ENCODE measurements around the gene GJB4. TPM values are rescaled to one million over a fixed set of nuclear protein-coding genes. Genes with fewer than 3 reads are reported as not detected.

The GJB4 gene
- total RNA-seq, 2 donors from 2014 or later: 1.3 to 2.4 TPM

DNA sequence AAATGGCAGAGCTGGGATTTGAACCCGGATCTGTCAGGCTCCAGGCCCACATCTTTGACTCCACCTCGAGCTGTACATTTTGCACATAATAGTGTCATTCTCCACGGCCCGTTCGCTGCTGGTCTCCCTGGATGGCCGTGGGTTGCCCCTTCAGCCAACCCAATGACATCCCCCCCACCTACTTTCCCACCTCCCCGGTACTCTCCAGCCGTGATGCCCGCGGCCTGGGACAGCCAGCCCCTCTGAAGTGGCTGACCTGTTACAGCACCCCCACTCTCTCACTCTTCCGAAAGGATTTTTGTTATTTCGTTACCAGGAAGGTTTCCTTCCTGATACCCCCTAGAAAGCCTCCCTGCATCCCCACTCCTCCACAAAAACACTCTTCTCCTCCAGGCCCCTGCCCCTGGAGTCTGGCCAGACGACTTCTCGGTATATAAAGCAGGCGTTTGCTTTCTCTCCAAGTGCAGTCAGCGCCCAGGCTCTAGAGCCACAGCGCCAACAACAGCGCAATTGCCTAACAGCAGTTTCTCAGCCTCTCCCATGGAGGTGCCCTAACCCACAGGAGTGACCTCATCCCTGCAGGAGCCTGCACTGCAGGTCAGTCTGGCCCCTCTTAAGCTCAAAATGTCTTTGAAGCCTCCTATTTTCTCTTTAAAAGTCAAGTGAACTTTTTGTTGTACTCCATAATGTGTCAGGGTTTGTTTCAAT, 19.2 kb upstream of the GJB4 start:
- H3K27ac ChIP-seq: no peak overlapping the region
- H3K27me3 ChIP-seq (replicated peaks; ENCODE audit: insufficient read depth): no peaks in the 10 kb centered on the region
- H3K4me3 ChIP-seq: no peak overlapping the region
- no peaks in the 10 kb centered on the region for H3K9me3 ChIP-seq
- H3K36me3 ChIP-seq: no peaks in the 10 kb centered on the region
- intact Hi-C loops (cut with DNase I): no loop called here
- WGBS: 55% methylated on average over 18 of the region's 18 CpGs
- DNase-seq (ENCODE audit: low spot score): no peak
- no peaks in the 10 kb centered on the region for H3K4me1 ChIP-seq (replicated peaks)
- TF ChIP-seq, protein P1, sequence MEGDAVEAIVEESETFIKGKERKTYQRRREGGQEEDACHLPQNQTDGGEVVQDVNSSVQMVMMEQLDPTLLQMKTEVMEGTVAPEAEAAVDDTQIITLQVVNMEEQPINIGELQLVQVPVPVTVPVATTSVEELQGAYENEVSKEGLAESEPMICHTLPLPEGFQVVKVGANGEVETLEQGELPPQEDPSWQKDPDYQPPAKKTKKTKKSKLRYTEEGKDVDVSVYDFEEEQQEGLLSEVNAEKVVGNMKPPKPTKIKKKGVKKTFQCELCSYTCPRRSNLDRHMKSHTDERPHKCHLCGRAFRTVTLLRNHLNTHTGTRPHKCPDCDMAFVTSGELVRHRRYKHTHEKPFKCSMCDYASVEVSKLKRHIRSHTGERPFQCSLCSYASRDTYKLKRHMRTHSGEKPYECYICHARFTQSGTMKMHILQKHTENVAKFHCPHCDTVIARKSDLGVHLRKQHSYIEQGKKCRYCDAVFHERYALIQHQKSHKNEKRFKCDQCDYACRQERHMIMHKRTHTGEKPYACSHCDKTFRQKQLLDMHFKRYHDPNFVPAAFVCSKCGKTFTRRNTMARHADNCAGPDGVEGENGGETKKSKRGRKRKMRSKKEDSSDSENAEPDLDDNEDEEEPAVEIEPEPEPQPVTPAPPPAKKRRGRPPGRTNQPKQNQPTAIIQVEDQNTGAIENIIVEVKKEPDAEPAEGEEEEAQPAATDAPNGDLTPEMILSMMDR (IDR thresholded peaks at IDR 0.05): no peak
- TF ChIP-seq POLR2AphosphoS5 (IDR thresholded peaks at IDR 0.05) (no peak), POLR2A (IDR thresholded peaks at IDR 0.05) (no peak)

DNA sequence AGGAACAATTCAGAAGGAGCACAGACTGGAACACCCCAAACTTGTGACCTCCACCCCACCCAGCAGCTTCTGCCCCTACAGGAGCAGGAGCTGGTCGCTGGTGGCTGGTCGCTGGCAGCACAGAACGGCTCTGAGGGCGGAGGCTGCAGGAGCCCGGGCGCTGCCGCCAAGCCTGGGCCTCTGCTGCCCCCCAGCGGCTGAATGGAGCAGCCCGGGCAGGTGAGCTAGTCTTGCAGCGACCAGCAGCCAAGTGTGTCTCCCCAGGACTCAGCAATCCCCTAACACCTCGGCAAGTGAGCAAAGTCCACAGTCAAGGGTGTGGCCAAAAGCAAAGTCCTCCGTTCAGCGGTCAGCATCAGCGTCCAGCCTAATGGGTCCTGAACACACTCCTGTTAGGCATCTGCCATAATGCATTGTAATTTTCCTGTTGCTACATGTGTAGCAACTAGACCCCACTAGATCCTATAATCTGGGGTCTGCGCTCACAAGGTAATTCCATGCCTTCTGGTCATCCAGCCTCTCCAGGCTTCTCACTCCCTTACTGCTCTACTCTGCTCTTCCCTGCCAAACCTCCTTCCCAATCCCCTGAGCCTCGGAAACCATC, 16.8 kb upstream of the GJB4 start:
- no peaks in the 10 kb centered on the region for H3K36me3 ChIP-seq
- no peak overlapping the region for H3K4me3 ChIP-seq
- H3K27me3 ChIP-seq (replicated peaks; ENCODE audit: insufficient read depth): no peaks in the 10 kb centered on the region
- H3K4me1 ChIP-seq (replicated peaks): no peaks in the 10 kb centered on the region
- intact Hi-C loops (cut with DNase I): loop anchor here (2.0 kb wide), 1 partner anchor 1110 kb away; no protein-coding TSS in a partner anchor
- TF ChIP-seq POLR2AphosphoS5 (IDR thresholded peaks at IDR 0.05) (no peak), POLR2A (IDR thresholded peaks at IDR 0.05) (no peak)
- TF ChIP-seq, protein P1 (IDR thresholded peaks at IDR 0.05): peak; percentile 78 to 89 (median 82)
- H3K27ac ChIP-seq: no peak overlapping the region
- WGBS: 16% methylated on average over 13 of the region's 16 CpGs
- no peaks in the 10 kb centered on the region for H3K9me3 ChIP-seq
- peak; percentile 65 for DNase-seq (ENCODE audit: low spot score)

DNA sequence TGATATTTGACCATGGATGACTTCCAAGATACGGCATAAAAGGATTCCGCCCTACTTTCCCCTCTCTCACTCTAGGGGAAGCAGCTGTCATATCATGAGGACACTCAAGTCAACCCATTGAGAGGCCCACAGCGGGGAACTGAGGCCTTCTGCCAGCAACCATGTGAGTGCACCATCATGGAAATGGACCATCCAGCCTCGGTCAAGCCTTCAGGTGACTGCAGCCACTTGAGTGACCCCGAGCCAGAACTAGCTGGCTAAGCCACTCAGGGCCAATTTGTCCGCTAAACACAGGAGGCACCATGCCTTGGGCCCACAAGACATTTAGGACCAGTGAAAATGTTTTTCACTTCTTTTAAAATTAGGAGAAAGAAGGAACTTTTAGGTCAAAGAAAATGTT, 15.8 kb upstream of the GJB4 start:
- H3K36me3 ChIP-seq: no peaks in the 10 kb centered on the region
- no peak overlapping the region for H3K27ac ChIP-seq
- H3K27me3 ChIP-seq (replicated peaks; ENCODE audit: insufficient read depth): no peaks in the 10 kb centered on the region
- intact Hi-C loops (cut with DNase I): loop anchor here (2.0 kb wide), 1 partner anchor 1111 kb away; no protein-coding TSS in a partner anchor
- 95% methylated on average over 6 of the region's 6 CpGs for WGBS
- no peak for DNase-seq (ENCODE audit: low spot score)
- no peaks in the 10 kb centered on the region for H3K9me3 ChIP-seq
- no peak overlapping the region for H3K4me3 ChIP-seq
- H3K4me1 ChIP-seq (replicated peaks): no peaks in the 10 kb centered on the region
- TF ChIP-seq POLR2AphosphoS5 (IDR thresholded peaks at IDR 0.05): no peak
- TF ChIP-seq, protein P1 (IDR thresholded peaks at IDR 0.05): no peak
- no peak for TF ChIP-seq POLR2A (IDR thresholded peaks at IDR 0.05)

DNA sequence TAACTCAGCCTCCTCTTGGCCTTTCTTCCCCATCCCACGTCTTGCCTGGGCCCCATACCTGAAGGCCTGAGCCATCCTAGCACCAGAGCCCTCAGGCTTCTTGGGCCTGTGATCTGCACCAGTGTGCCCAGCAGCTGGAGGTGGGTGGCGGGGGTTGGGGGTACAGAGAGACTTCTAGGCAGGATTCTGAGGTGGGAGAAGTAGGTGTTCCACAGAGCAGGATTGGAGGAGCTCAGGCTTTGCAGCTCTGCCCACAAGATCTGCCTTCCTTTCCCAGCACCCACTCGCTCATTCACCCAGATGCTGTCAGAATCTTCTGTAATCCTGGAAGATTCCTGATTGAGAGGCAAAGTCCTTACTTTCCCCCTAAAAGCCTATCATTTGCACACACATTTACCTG, 14.7 kb upstream of the GJB4 start:
- Histone ChIP-seq H3K9me3 (no peaks in the 10 kb centered on the region), H3K4me3 (no peak overlapping the region), H3K27me3 (replicated peaks; ENCODE audit: insufficient read depth) (no peaks in the 10 kb centered on the region), H3K36me3 (no peaks in the 10 kb centered on the region), H3K4me1 (replicated peaks) (no peaks in the 10 kb centered on the region), H3K27ac (no peak overlapping the region)
- intact Hi-C loops (cut with DNase I): no loop called here
- TF ChIP-seq POLR2AphosphoS5 (IDR thresholded peaks at IDR 0.05): no peak
- TF ChIP-seq, protein P1 (IDR thresholded peaks at IDR 0.05): no peak
- no peak for TF ChIP-seq POLR2A (IDR thresholded peaks at IDR 0.05)
- 88% methylated on average over 3 of the region's 3 CpGs for WGBS
- no peak for DNase-seq (ENCODE audit: low spot score)

DNA sequence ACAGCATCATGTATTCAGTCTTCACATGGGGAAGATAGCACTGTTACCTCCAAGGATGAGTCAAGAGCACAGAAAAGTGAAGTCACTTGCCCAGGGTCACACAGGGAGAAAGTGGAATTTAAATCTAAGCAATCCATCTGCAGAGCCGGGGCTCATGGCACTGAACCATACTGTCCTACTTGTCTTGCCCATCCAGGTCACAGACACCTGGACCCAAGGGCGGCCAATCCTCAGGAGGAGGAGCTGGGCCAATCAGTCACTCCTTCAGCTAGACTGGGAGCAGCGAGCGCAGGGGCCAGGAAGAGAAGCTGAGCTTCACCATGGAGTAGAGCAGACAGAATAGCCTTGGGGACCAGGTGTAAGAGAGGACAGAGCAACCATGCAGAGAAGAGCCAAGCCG, 13.9 kb upstream of the GJB4 start:
- Histone ChIP-seq H3K27ac (no peak overlapping the region), H3K9me3 (no peaks in the 10 kb centered on the region), H3K27me3 (replicated peaks; ENCODE audit: insufficient read depth) (no peaks in the 10 kb centered on the region), H3K36me3 (no peaks in the 10 kb centered on the region), H3K4me3 (no peak overlapping the region), H3K4me1 (replicated peaks) (no peaks in the 10 kb centered on the region)
- WGBS: 67% methylated on average over 5 of the region's 5 CpGs
- no peak for TF ChIP-seq POLR2AphosphoS5 (IDR thresholded peaks at IDR 0.05)
- no peak for TF ChIP-seq POLR2A (IDR thresholded peaks at IDR 0.05)
- TF ChIP-seq, protein P1 (IDR thresholded peaks at IDR 0.05): no peak
- intact Hi-C loops (cut with DNase I): no loop called here
- no peak for DNase-seq (ENCODE audit: low spot score)
